NCI-H1417 (cell line): ENCODE results near the gene TRAPPC8.
A peak's percentile ranks its signal among the peaks of the same experiment; 100 is the strongest.
"Not testable (repeated sequence)": the region's sequence is repeated elsewhere in the genome, so short reads cannot be mapped to it uniquely, and the experiment has no call there.

ENCODE experiments used
- DNase-seq, 3 experiments: peaks; one replicate each; lab custom pipeline; 2025; lab: John Stamatoyannopoulos, UW

The TRAPPC8 gene

DNA sequence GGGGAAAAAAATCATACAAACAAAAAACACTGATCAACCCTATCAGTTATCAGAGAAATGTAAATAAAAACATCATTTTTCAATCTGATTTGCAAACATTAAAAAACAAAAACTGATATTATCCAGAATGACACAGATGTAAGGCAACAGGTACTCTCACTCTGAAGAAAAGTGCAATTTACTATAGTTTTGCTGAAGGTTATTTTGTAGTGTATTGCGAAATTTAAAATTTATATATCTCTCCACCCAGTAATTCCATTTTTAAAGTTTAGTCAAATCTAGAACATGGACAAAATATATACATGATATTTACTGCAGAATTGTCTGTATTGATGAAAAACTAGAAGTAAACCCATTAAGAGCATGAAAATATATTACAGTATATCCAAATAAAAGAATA lies 79.8 kb downstream of the TRAPPC8 start:
- no peak for DNase-seq

DNA sequence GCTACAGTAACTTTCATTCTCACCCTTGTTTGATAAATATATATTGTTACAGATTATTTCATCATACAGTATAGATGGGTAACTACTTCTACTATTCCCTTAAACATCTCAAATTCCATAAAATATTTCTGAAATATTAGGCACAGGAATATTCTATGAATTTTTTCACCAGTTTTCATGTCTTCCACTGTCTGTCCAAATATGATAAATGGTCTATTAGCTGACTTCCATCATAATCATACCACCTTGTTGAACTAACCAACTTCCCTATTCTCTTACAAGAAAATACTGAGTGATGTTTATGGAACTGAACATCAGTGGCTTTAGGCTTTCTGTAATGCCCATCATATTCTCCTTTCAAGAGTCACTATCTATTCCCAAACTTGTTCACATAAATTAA lies 82.4 kb downstream of the TRAPPC8 start:
- no peak for DNase-seq

DNA sequence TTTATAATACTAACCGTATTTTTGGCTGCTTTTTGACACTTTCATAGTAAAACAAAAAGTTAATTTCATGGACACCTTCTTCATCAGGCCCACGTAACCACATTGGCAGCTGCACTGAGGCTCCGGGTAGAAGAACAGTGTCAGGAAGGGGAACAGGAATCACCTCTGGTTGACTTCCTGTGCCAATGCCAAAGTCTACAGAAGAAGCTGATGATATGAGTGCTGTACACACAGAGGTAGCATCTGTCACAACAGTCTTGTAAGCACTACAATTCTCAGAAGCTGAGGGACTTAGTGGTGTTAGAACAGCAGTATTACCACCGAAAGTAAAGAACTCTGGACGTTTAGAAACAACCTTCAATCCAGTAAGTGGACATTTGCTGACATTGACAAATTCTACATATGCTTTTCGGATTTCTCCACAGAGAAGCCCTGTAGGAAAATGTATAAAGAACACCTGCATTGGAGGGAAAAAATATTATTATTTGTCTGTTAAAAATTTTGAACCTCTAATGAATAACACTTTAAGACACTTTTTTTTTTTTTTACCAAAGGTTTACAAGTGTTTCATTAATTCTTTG lies 85.3 kb downstream of the TRAPPC8 start:
- DNase-seq, result no peak

DNA sequence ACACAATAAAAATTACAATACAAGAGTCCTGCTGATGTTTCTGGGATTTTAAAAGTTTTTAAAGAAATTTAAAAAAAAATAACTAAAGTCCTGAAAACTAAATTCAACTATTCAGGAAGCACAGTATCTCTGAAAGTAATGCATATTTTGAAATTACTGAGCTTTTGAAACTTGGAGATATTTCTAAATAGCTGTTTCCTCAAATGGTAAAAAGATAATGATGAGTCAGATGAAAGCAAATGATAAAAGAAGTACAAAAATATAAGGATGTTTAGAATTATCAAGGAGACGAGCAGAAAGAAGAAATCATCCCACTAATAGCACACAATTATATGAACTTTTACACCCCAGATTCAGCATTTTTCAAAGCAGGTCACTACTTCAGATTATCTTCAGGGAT lies 92.1 kb downstream of the TRAPPC8 start:
- DNase-seq, result no peak

DNA sequence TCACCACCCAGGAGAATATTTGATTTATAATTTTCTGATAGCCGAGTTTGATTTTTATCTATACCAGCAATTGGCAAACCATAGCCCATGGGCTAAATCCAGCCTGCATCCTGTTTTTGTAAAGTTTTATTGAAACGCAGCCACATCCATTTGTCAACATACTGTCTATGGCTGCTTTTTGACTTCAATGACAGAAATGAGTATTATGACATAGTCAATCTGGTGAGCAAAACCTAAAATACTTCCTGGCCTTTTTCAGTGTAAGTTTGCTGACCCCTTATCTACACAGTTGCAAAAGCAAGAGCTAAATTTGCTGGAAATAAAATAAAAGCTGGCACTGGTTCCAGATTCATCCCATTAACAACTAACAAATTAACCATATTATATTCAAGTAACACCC lies 102.4 kb downstream of the TRAPPC8 start:
- no peak for DNase-seq

DNA sequence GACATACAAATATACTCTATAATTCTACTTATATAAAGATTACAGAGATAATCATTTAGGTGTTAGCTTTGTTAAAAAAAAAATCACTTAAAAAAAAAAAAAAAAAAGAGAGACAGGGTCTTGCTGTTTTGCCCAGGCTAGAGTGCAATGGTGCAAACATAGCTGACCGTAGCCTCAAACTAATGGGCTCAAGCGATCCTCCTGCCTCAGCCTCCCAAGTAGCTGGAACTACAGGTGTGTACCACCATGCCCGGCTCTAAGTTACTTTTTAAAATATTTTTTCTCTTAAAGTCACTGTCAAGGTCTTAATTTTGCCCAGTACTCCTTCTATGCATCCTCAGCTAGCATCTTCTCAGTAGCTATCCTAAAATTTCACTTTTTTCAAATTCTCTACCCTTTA lies 105.0 kb downstream of the TRAPPC8 start:
- no peak for DNase-seq

DNA sequence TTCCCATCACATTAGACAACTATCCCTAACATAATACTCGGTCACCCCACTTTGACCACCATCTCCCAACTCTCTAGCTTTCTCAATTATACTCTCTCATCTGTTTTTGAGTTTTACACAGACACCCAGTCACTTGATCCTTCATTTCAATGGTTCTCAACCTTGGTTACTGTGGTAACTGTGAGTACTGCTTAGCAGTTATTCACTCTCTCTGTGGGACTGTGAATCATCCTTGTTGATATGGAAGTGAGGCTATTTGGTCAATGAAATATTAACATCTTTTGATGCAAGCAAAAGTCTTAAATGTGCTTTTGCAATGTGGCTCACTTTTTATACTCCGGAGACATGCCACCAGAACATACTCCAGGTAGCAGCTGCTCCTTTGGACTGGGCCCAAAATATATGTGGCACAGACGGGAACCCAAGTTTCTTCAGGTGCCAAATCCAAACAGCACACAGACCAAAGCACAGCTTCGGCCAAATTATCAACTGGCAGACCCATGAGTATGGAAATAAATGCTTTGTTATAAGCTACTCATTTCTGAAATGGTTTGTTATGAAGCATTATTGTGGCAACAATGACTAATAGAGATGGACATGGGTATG lies 107.3 kb downstream of the TRAPPC8 start:
- DNase-seq, result no peak

DNA sequence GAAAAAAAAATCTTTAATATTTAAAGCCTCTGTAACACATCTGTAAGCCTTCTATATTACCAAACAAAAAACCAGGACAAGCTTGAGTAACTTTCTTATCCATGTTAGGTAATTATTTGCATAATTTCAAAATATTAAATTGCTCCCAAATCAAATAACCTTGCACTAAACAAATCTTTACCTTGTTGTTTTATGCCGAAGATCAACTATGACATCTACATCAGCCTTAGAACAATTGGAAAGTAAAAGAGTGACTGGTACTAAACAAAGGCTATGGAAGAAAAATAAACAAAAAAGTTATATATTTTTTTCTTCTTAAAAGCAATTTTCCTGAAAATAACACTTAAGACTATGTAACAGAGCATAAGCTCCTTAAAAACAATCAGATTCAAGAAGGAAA lies 111.0 kb downstream of the TRAPPC8 start:
- DNase-seq, result no peak

DNA sequence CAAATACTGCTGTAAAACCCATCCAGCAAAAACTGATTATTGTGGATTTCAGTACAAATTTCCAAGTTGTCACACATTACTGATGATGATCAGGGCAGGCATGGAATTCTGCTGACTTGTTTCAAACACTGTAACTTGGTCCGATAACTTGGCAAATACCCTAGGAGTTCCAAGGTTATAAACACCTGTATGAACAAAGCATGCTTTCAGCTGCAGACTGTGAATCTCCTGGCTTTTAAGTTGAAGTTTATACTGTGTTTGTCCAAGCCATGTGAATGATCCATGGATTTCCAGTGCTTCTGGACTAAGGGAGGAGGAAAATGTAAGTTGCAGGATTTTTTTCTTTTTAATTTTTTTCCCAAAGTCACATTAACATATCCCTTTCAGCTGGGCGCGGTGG lies 112.2 kb downstream of the TRAPPC8 start:
- no peak for DNase-seq

DNA sequence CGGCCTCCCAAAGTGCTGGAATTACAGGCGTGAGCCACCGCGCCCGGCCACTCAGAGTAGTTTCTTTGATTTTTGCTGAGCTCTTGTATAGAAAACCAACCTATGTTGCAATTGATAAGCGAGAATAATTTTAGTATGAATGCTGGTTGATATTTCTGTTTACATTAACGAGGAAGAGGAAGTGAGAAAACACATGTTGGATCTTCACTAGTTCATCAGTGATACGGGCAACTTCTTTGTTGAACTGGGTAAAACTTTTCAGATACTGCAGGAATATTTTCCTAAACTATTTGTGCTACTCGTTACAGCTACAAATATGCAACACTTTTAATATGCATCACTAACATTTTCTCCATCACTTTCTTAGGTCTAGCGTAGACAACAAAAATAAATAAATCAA lies 114.3 kb downstream of the TRAPPC8 start:
- DNase-seq, result no peak

DNA sequence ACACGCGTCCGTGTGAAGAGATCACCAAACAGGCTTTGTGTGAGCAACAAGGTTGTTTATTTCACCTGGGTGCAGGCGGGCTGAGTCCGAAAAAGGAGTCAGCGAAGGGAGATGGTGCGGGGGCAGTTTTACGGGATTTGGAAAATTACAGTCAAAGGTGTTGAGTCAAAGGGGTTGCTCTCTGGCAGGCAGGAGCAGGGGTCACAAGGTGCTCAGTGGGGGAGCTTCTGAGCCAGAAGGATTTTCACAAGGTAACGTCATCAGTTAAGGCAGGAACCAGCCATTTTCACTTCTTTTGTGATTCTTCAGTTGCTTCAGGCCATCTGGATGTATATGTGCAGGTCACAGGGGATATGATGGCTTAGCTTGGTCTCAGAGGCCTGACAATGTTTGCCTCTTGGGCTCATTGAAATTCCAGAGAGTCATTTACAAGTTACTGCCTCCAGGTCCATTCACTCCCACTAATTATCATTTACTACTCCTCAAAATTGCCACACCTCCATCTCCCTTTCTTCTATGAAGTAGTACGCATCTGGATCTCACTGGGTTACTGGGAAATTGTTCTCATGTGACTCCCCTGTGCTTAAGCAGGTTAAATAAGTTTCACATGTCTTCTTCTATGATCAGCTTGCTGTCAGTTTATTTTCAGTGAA lies 116.1 kb downstream of the TRAPPC8 start:
- DNase-seq, result not testable (repeated sequence)

DNA sequence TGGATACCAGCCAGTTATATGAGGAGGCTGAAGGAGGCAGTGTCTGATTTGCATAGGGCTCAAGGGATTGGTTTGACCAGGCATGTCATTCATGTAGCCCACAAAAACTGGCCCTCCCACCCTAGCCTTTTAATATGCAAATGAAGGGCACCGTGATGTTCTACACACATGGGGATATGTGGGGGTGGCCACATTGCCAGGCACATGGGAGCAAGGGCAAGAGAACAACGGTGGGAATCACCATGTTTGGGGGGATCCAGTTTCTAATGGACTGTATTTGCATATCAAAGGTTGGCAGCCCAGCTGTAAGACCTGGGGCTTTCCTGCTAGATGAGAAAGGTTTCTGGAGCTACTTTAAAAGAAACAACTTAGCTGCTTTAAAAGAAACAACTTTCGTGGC lies 117.2 kb downstream of the TRAPPC8 start:
- DNase-seq, result no peak

DNA sequence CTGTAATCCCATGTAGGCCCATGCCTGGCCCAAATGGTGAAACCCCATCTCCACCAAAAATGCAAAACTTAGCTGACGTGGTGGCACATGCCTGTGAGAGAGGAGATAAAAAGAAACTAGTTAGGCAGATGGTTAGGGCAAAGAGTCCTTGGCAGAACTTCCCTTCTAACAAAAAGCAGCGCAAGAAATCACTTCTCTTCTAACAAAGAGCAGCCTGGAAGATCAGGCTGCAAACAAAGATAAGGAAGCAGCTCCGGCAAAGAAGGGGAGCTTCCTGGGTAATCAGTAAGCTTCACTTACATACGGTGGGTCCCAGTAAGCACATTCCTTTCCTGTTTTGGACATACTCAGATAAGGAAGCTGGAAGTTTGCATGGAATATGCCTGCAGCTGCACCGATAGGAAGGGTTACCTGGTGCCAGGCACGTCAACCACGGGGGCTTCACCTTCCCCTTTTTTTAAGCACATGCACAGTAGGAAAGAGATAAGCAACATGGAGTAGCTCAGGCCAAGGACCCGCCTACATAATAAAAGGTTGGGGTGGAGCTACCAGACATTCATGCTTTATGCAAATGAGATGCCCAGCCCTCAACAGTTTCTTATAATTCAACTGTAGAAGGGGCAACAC lies 121.3 kb downstream of the TRAPPC8 start:
- DNase-seq, result no peak

DNA sequence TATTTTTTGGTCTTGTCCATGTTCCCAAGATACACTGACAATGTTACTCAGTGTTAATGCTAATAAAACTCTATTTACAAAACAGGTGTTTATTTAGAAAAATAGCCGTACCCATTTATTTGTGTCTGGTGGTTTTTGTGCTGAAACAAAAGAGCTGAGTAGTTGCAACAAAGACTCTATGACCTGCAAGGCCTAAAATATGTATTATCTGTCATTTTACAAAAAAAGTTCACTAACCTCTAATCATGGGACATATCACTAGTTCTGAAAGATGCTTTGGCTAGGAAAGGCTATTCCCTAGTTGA lies 123.1 kb downstream of the TRAPPC8 start:
- DNase-seq, result no peak

DNA sequence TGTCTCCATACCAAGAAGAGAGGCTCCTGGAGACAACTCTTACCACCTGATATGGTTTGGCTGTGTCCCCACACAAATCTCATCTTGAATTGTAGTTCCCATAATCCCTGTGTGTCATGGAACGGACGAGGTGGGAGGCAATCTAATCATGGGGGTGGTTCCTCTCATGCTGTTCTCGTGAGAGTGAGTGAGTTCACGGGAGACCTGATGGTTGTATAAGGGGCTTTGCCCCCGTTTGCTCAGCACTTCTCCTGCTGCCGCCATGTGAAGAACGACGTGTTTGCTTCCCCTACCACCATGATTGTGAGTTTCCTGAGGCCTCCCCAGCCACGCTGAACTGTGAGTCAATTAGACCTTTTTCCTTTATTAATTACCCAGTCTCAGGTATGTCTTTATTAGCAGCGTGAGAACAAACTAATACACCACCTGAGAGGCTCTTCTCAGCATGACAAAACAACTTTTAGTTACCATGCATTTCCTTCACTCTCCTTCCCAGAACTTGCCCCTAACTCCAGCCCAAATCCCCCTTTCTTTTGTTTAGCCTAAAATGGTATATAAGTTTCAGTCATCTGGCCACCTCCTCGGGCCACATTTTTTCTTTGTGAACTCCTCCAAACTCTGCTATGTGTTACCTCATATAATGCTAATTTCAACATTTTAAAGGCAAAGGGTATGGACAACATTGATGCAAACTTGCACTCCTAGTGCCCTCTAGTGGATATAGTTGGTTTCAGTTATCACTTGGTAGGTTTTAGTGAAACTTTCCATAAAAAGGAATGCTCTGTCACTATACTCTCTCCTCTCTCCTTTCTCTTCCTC lies 123.6 kb downstream of the TRAPPC8 start:
- DNase-seq, result peak; percentile 19 to 74 (median 50)

DNA sequence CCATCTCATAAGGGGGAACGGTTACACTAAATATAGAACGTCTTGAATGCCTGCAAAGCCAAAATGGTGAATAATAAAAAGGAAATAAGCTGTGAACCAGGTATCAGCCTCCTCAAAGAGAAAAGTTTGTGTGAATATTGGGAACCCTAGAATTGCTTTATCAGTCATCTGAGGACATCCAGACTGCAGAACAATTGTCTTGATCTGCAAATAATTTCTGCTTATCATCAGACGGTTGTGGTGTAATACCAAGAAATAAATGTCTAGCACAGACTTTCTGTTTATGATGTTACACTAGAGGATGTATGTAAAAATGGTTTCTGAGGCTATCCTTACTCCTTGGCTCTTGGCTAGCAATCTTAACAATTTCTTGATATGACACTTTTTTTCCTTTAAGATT lies 128.8 kb downstream of the TRAPPC8 start:
- no peak for DNase-seq

DNA sequence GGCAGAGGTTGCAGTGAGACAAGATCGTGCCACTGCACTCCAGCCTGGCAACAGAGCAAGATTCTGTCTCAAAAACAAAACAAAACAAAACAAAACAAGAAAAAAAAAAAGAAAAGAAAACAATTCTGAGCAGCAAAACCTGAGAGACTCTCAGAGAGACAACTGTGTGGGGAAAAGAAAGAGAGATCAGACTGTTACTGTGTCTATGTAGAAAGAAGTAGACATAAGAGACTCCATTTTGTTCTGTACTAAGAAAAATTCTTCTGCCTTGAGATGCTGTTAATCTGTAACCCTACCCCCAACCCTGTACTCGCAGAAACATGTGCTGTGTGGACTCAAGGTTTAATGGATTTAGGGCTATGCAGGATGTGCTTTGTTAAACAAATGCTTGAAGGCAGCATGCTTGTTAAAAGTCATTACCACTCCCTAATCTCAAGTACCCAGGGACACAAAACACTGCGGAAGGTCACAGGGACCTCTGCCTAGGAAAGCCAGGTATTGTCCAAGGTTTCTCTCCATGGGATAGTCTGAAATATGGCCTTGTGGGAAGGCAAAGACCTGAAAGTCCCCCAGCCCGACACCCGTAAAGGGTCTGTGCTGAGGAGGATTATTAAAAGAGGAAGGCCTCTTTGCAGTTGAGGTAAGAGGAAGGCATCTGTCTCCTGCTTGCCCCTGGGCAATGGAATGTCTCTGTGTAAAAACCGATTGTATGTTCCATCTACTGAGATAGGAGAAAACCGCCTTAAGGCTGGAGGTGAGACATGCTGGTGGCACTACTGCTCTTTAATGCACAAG lies 132.4 kb downstream of the TRAPPC8 start:
- DNase-seq, result not testable (repeated sequence)

DNA sequence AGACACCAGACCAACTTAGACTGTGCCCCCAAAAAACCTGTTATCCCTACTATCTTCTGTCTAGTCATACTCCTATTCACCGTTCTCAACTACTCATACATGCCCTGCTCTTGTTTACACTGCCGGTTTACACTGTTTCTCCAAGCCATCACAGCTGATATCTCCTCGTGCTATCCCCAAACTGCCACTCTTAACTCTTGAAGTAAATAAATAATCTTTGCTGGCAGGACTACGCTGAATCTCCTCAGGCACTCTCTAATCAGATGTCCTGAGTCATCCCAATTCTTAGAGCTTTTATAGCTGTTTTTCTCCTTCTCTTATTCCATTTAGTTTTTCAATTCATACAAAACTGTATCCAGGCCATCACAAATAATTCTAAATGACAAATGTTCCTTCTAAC lies 133.9 kb downstream of the TRAPPC8 start:
- not testable (repeated sequence) for DNase-seq

DNA sequence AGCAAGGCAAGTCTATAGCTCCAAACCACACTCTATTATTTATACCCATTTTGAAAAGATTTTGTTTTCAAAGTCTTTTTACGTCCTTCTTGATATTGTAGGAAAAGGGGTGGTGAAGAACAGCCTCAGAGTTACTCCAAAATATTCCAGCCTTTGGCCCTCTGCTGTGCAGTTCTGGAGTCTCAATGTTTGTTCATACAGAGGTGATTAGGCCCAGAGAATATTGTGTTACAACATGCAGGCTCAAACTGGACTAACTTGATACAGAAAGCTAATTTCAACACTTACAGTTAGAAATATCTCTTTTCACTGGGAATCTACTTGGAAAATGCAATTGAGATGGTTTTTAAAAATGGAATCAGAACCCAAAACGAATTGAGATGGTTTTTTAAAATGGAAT lies 141.8 kb downstream of the TRAPPC8 start:
- peak in 2 of 3 experiments; percentile 11 to 56 for DNase-seq

DNA sequence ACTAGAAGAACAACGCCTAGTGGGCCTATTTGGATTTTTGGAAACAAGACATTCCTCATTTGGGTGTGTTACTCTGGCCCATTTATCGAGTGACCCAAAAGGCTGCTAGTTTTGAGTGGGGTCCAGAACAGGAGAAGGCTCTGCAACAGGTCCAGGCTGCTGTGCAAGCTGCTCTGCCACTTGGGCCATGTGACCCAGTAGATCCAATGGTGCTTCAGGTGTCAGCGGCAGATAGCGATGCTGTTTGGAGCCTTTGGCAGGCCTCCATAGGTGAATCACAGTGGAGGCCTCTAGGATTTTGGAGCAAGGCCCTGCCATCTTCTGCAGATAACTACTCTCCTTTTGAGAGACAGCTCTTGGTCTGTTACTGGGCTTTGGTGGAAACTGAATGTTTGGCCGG lies 143.7 kb downstream of the TRAPPC8 start:
- DNase-seq, result not testable (repeated sequence)

DNA sequence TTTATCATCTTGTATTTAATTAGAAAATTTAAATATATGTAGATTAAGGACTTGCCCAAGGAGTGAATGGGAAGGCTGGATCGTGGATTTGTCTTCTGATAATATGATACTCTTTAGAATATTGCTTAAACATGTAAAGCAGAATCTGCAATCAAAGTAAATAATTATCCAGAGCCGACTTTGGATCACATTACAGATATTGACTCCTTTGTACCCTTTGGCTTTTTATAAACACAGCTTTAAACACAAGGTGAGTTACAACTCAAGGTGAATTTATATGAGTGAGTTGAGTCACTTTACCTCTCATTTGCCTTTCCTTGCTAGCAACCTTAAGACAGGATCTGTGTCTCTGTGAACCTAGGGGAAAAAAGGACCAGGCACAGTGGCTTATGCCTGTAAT lies 144.5 kb downstream of the TRAPPC8 start:
- DNase-seq, result no peak

DNA sequence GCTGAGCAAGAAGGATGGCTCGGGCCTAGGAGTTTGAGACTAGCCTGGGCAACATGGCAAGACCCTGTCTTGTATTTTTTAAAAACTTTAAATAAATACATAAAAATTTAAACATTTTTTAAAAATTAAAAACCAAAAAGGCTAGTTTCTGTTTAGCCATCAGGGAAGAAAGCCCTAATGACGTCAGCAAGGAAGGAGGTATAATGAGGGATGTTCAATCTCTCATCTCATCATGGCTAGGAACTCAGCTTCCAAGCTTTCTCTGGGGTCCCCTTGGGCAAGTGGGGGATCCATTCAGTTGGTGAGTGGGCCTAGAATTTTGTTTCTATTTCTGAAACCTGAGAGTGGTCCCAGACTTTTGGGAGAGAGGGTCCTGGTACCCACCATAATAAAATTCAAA lies 147.2 kb downstream of the TRAPPC8 start:
- DNase-seq, result no peak
